T-helper 2 cell treated with Interferon-gamma antibody and Interleukin-4, amounts not matched to agents 100 ng/mL and 5 ng/mL, for 36 hours (primary cell): ENCODE data around the gene SMAD3. TPM values are rescaled to one million over a fixed set of nuclear protein-coding genes. Genes with fewer than 3 reads are reported as not detected.

Experiments
- intact Hi-C: fragments of 100-400 bp; cut with micrococcal nuclease; formaldehyde crosslinking; loops from one replicate; pipeline ENCODE4 v1.15.1; 2023
- total RNA-seq: library from RNA; stranded (reverse); gene quantifications from 2 replicates; pipeline ENCODE4 v1.2.3, GENCODE V29; 2022

SMAD3 gene
- total RNA-seq, 1 donor from 2014 or later = 75.6 TPM

- intact Hi-C loops = no loop called here
These were observed 12.3 kb downstream of the SMAD3 start for GRCh38 chr15:67077641-67078215.

- intact Hi-C loops = no loop called here
These were observed 14.0 kb downstream of the SMAD3 start for GRCh38 chr15:67079361-67079760.

GRCh38 chr15:67080118-67080899 is 14.9 kb downstream of the SMAD3 start:
- intact Hi-C loops = loop anchor here (5.0 kb wide), 2 partner anchors 52 to 172 kb away; partner anchors contain the start of genes AAGAB and IQCH

GRCh38 chr15:67080900-67081431 is 15.6 kb downstream of the SMAD3 start:
- intact Hi-C loops = loop anchor here (5.0 kb wide), 2 partner anchors 51 to 171 kb away; partner anchors contain the start of genes AAGAB and IQCH

- intact Hi-C loops = loop anchor here (1.0 to 5.0 kb wide), 6 partner anchors 9 to 170 kb away; partner anchors contain the start of genes AAGAB, IQCH and SMAD3
These were observed 16.7 kb downstream of the SMAD3 start for GRCh38 chr15:67082007-67082536.

GRCh38 chr15:67083135-67083762 is 17.8 kb downstream of the SMAD3 start:
- intact Hi-C loops = loop anchor here (5.0 kb wide), 2 partner anchors 49 to 169 kb away; partner anchors contain the start of genes AAGAB and IQCH

- intact Hi-C loops = loop anchor here (5.0 kb wide), 2 partner anchors 48 to 168 kb away; partner anchors contain the start of genes AAGAB and IQCH
These were observed 19.2 kb downstream of the SMAD3 start for GRCh38 chr15:67084561-67084960.

GRCh38 chr15:67085237-67085817 is 19.9 kb downstream of the SMAD3 start:
- intact Hi-C loops = loop anchor here (1.0 kb wide), 1 partner anchor 17 kb away; no protein-coding TSS in a partner anchor

GRCh38 chr15:67085818-67086636 is 20.6 kb downstream of the SMAD3 start:
- intact Hi-C loops = loop anchor here (1.0 kb wide), 1 partner anchor 16 kb away; no protein-coding TSS in a partner anchor

GRCh38 chr15:67086637-67086914 is 21.2 kb downstream of the SMAD3 start:
- intact Hi-C loops = no loop called here

- intact Hi-C loops = no loop called here
These were observed 22.2 kb downstream of the SMAD3 start for GRCh38 chr15:67087507-67088172.

GRCh38 chr15:67089217-67090193 is 24.1 kb downstream of the SMAD3 start:
- intact Hi-C loops = no loop called here

- intact Hi-C loops = loop anchor here (1.0 kb wide), 2 partner anchors 8 to 11 kb away; no protein-coding TSS in a partner anchor
These were observed 25.1 kb downstream of the SMAD3 start for GRCh38 chr15:67090297-67091070.

- intact Hi-C loops = loop anchor here (1.0 kb wide), 2 partner anchors 9 to 10 kb away; no protein-coding TSS in a partner anchor
These were observed 25.9 kb downstream of the SMAD3 start for GRCh38 chr15:67091071-67091979.

GRCh38 chr15:67091980-67092677 is 26.7 kb downstream of the SMAD3 start:
- intact Hi-C loops = loop anchor here (1.0 kb wide), 2 partner anchors 9 to 10 kb away; no protein-coding TSS in a partner anchor
